ENCODE results near the gene KRT9. TPM values are rescaled to one million over a fixed set of nuclear protein-coding genes. Genes with fewer than 3 reads are reported as not detected.
A peak's percentile ranks its signal among the peaks of the same experiment; 100 is the strongest.
"Not testable (repeated sequence)": the region's sequence is repeated elsewhere in the genome, so short reads cannot be mapped to it uniquely, and the experiment has no call there.

The KRT9 gene
- total RNA-seq, 1 experiment from 2014 or later, result 0.21 TPM

- peaks cover 31% of the 10 kb centered on the region for H3K36me3 Mint-ChIP-seq (ENCODE audit: insufficient read depth, unreplicated experiment)
- H3K27ac Mint-ChIP-seq (ENCODE audit: low read depth, unreplicated experiment), result peak overlapping the region; percentile 97
- peaks cover 4% of the 10 kb centered on the region for H3K27me3 Mint-ChIP-seq (ENCODE audit: insufficient read depth, unreplicated experiment)
- no peak for DNase-seq (ENCODE audit: unreplicated experiment)
- intact Hi-C loops (cut with micrococcal nuclease), result no loop called here
- peaks cover 51% of the 10 kb centered on the region for H3K4me1 Mint-ChIP-seq (ENCODE audit: insufficient read depth, unreplicated experiment)
- no peak overlapping the region for H3K4me3 Mint-ChIP-seq (ENCODE audit: unreplicated experiment)
- no peaks in the 10 kb centered on the region for H3K9me3 Mint-ChIP-seq (ENCODE audit: unreplicated experiment)
- TF ChIP-seq, protein P1, sequence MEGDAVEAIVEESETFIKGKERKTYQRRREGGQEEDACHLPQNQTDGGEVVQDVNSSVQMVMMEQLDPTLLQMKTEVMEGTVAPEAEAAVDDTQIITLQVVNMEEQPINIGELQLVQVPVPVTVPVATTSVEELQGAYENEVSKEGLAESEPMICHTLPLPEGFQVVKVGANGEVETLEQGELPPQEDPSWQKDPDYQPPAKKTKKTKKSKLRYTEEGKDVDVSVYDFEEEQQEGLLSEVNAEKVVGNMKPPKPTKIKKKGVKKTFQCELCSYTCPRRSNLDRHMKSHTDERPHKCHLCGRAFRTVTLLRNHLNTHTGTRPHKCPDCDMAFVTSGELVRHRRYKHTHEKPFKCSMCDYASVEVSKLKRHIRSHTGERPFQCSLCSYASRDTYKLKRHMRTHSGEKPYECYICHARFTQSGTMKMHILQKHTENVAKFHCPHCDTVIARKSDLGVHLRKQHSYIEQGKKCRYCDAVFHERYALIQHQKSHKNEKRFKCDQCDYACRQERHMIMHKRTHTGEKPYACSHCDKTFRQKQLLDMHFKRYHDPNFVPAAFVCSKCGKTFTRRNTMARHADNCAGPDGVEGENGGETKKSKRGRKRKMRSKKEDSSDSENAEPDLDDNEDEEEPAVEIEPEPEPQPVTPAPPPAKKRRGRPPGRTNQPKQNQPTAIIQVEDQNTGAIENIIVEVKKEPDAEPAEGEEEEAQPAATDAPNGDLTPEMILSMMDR (IDR thresholded peaks at IDR 0.05; ENCODE audit: unreplicated experiment), result no peak
- ChIA-PET CTCF (interaction anchor here (0.5 to 5.5 kb wide), 17 partner anchors 10 to 722 kb away, joined by 3 to 60 read pairs (median 6); partner anchors contain the start of gene KRT17), POLR2A (interaction anchor here (0.6 to 2.0 kb wide), 12 partner anchors 29 to 957 kb away, joined by 3 to 11 read pairs (median 5); partner anchors contain the start of genes EIF1 and KRT17)
- no TSS peak for BruUV-seq (replicated peaks)
Measured at GRCh38 chr17:41578538-41578937, 6.7 kb upstream of the KRT9 start.

DNA sequence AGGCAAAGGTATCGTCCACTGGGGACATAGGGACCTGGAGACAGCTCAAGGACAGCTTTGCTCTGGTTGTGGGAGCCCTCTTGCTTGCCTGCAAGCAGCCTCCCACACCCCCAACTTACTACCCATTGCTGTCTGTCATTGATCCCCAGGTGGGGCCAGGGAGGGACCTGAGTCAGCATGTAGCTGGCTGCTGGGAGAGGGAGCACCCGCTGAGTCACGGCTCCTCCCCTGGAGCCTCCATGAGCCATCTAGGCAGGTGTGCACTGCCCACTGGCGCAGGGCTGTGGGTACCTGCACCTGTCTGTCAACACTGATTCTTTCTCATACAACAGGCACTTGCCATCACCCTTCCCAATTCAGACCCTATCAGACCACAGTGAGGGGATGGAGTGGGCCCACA, 4.9 kb upstream of the KRT9 start:
- H3K4me1 Mint-ChIP-seq (ENCODE audit: insufficient read depth, unreplicated experiment), result peaks cover 37% of the 10 kb centered on the region
- BruUV-seq (replicated peaks); intact Hi-C loops (cut with micrococcal nuclease); H3K4me3 Mint-ChIP-seq (ENCODE audit: unreplicated experiment); H3K27ac Mint-ChIP-seq (ENCODE audit: low read depth, unreplicated experiment); H3K9me3 Mint-ChIP-seq (ENCODE audit: unreplicated experiment): not testable (repeated sequence)
- DNase-seq (ENCODE audit: unreplicated experiment), result peak; percentile 59
- H3K36me3 Mint-ChIP-seq (ENCODE audit: insufficient read depth, unreplicated experiment), result peaks cover 13% of the 10 kb centered on the region
- ChIA-PET CTCF (interaction anchor here (1.1 to 5.5 kb wide), 7 partner anchors 11 to 667 kb away, joined by 3 to 60 read pairs (median 6); no protein-coding TSS in a partner anchor), POLR2A (interaction anchor here (0.7 to 1.6 kb wide), 3 partner anchors 10 to 48 kb away, joined by 4 read pairs; partner anchors contain the start of genes KRT14 and KRT17)
- peaks cover 14% of the 10 kb centered on the region for H3K27me3 Mint-ChIP-seq (ENCODE audit: insufficient read depth, unreplicated experiment)

- Mint-ChIP-seq H3K4me1 (ENCODE audit: insufficient read depth, unreplicated experiment) (peaks cover 23% of the 10 kb centered on the region), H3K27me3 (ENCODE audit: insufficient read depth, unreplicated experiment) (peaks cover 14% of the 10 kb centered on the region), H3K9me3 (ENCODE audit: unreplicated experiment) (no peaks in the 10 kb centered on the region)
Measured at GRCh38 chr17:41575336-41575735, 3.5 kb upstream of the KRT9 start.

GRCh38 chr17:41567317-41567716, 4.5 kb downstream of the KRT9 start:
- Mint-ChIP-seq H3K27me3 (ENCODE audit: insufficient read depth, unreplicated experiment) (peaks cover 34% of the 10 kb centered on the region), H3K4me1 (ENCODE audit: insufficient read depth, unreplicated experiment) (no peaks in the 10 kb centered on the region), H3K36me3 (ENCODE audit: insufficient read depth, unreplicated experiment) (no peaks in the 10 kb centered on the region), H3K9me3 (ENCODE audit: unreplicated experiment) (no peaks in the 10 kb centered on the region), H3K4me3 (ENCODE audit: unreplicated experiment) (no peak overlapping the region), H3K27ac (ENCODE audit: low read depth, unreplicated experiment) (no peak overlapping the region)
- intact Hi-C loops (cut with micrococcal nuclease), result no loop called here
- BruUV-seq (replicated peaks), result no TSS peak
- no peak for DNase-seq (ENCODE audit: unreplicated experiment)
- TF ChIP-seq, protein P1 (IDR thresholded peaks at IDR 0.05; ENCODE audit: unreplicated experiment), result no peak
- ChIA-PET POLR2A (interaction anchor here (0.6 kb wide), 1 partner anchor 904 kb away, joined by 4 read pairs; no protein-coding TSS in a partner anchor), CTCF (interaction anchor here (0.6 to 22.4 kb wide), 5 partner anchors 12 to 98 kb away, joined by 3 to 415 read pairs (median 5); no protein-coding TSS in a partner anchor)

More at GRCh38 chr17:41575336-41575735, 3.5 kb upstream of the KRT9 start:
- BruUV-seq (replicated peaks), result no TSS peak
- TF ChIP-seq, protein P1 (IDR thresholded peaks at IDR 0.05; ENCODE audit: unreplicated experiment), result no peak
- no peak for DNase-seq (ENCODE audit: unreplicated experiment)
- ChIA-PET POLR2A (no interaction called here), CTCF (interaction anchor here (0.6 to 5.5 kb wide), 8 partner anchors 9 to 665 kb away, joined by 3 to 60 read pairs (median 6); no protein-coding TSS in a partner anchor)
- intact Hi-C loops (cut with micrococcal nuclease), result no loop called here
- Mint-ChIP-seq H3K27ac (ENCODE audit: low read depth, unreplicated experiment) (no peak overlapping the region), H3K4me3 (ENCODE audit: unreplicated experiment) (no peak overlapping the region), H3K36me3 (ENCODE audit: insufficient read depth, unreplicated experiment) (peaks cover under 1% of the 10 kb centered on the region)

Data from MCF 10A (cell line).